HepG2 (cell line): ENCODE measurements around the gene CNOT6. TPM values are rescaled to one million over a fixed set of nuclear protein-coding genes. Genes with fewer than 3 reads are reported as not detected.

Experiments used
- ATAC-seq: fragments of 200-7000 bp; cut with Tn5 transposase; 3 replicates; pipeline ENCODE4 v1.9.1; 2020; ENCODE audit warnings: mild to moderate bottlenecking, moderate library complexity
- BruUV-seq: library from RNA; stranded (reverse); fragments of 400-500 nt; replicated peaks from 2 replicates; lab custom pipeline; 2021; lab: Mats Ljungman, UMichigan
- CTCF ChIA-PET: fragments of 300-600 bp; formaldehyde crosslinking; extraction: SDS; loops from one replicate; lab custom pipeline; 2021; ENCODE audit warnings: low total read pairs, inconsistent platforms, low intra/inter-chr PET ratio; lab: Yijun Ruan, JAX
- POLR2A ChIA-PET: fragments of 350-600 bp; sonication (Branson Sonifier 250); formaldehyde crosslinking; loops from one replicate; lab custom pipeline; 2020; ENCODE audit warnings: antibody characterized with exemption, inconsistent platforms; lab: Yijun Ruan, JAX
- DNase-seq: peaks from one replicate; pipeline ENCODE4 v3.0.0-alpha.2; 2015; ENCODE audit warnings: low spot score
- FAIRE-seq: peaks from 3 replicates; lab custom pipeline; 2011; peaks lifted over from hg19 to GRCh38; lab: Jason Lieb, UNC
- H2AFZ ChIP-seq: one replicate; pipeline ENCODE4 v1.6.1; 2011; ENCODE audit warnings: low read length, inconsistent platforms
- H3K27ac ChIP-seq: fragments of 300-600 bp; 3 replicates; pipeline ENCODE4 v1.8.0; 2011; ENCODE audit warnings: mixed run types, mild to moderate bottlenecking, mixed read lengths, low read length, inconsistent platforms; ENCODE audit not compliant: insufficient read depth; ENCODE audit errors: extremely low read length
- H3K27me3 ChIP-seq, 2 experiments: fragments of 200-600 bp in 1 of 2; 2 replicates in 1 of 2; 3 replicates in 1 of 2; pipeline versions ENCODE4 v1.6.0 to v1.8.0; 2011; ENCODE audit warnings: low read length in 2 of 2, mild to moderate bottlenecking in 2 of 2, moderate library complexity in 2 of 2, inconsistent platforms in 1 of 2; ENCODE audit not compliant: insufficient read depth in 2 of 2, control insufficient read depth in 1 of 2
- H3K36me3 ChIP-seq, 2 experiments: fragments of 200-600 bp in 1 of 2; replicated peaks in 1 of 2; 2 replicates in 1 of 2; 3 replicates in 1 of 2; pipeline versions ENCODE4 v1.5.1 to v1.8.0; 2011; ENCODE audit warnings: low read length in 2 of 2, inconsistent platforms in 1 of 2; ENCODE audit not compliant: insufficient read depth in 2 of 2, control insufficient read depth in 1 of 2
- H3K4me1 ChIP-seq: 2 replicates; pipeline ENCODE4 v1.5.1; 2012; ENCODE audit warnings: low read length, inconsistent platforms; ENCODE audit not compliant: insufficient read depth
- H3K4me2 ChIP-seq: 2 replicates; pipeline ENCODE4 v1.6.0; 2011; ENCODE audit warnings: low read depth, low read length, inconsistent platforms
- H3K4me3 ChIP-seq, 3 experiments: fragments of 200-600 bp in 1 of 3; sonication (generic), shearing (Covaris generic) in 1 of 3; replicated peaks in 1 of 3; 2 replicates each; pipeline ENCODE4 v1.5.1; 2011 to 2016; ENCODE audit warnings: low read length in 3 of 3, inconsistent platforms in 2 of 3, low read depth in 2 of 3, mild to moderate bottlenecking in 2 of 3, control low read depth in 1 of 3, mixed read lengths in 1 of 3; ENCODE audit not compliant: insufficient read depth in 1 of 3
- H3K79me2 ChIP-seq: one replicate; pipeline ENCODE4 v1.6.1; 2011; ENCODE audit warnings: low read length, inconsistent platforms; ENCODE audit not compliant: insufficient read depth
- H3K9ac ChIP-seq: 2 replicates; pipeline ENCODE4 v1.6.0; 2011; ENCODE audit warnings: mild to moderate bottlenecking, low read depth, low read length, inconsistent platforms; ENCODE audit not compliant: insufficient read depth
- H3K9me3 ChIP-seq: 2 replicates; pipeline ENCODE4 v1.5.1; 2012; ENCODE audit warnings: mild to moderate bottlenecking, low read length
- H4K20me1 ChIP-seq: 2 replicates; pipeline ENCODE4 v1.6.0; 2011; ENCODE audit warnings: inconsistent platforms, mild to moderate bottlenecking, low read length, moderate library complexity; ENCODE audit not compliant: insufficient read depth
- PBX2 ChIP-seq: IDR thresholded peaks from 2 replicates; pipeline ENCODE4 v1.6.1; 2016; ENCODE audit warnings: control low read depth
- SNAPC5 ChIP-seq: sonication (generic); formaldehyde crosslinking; IDR thresholded peaks from 2 replicates; pipeline ENCODE4 v1.8.1; 2023; ENCODE audit warnings: mild to moderate bottlenecking, missing genetic modification reagents, borderline replicate concordance
- TOPORS ChIP-seq: sonication (generic); formaldehyde crosslinking; IDR thresholded peaks from 2 replicates; pipeline ENCODE4 v1.8.0; 2023; ENCODE audit warnings: mild to moderate bottlenecking, missing genetic modification reagents
- YY1 ChIP-seq: IDR thresholded peaks from 2 replicates; pipeline ENCODE4 v1.6.1; 2011; ENCODE audit warnings: low read length, low read depth, moderate library complexity, mild to moderate bottlenecking; ENCODE audit not compliant: insufficient read depth, insufficient replicate concordance
- ZNF260 ChIP-seq: sonication (generic); formaldehyde crosslinking; IDR thresholded peaks from 2 replicates; pipeline ENCODE4 v1.4.0; 2020; ENCODE audit warnings: missing genetic modification reagents, low read depth, mild to moderate bottlenecking, borderline replicate concordance
- ZNF264 ChIP-seq: sonication (generic); formaldehyde crosslinking; IDR thresholded peaks from 2 replicates; pipeline ENCODE4 v1.4.0; 2020; ENCODE audit warnings: missing genetic modification reagents
- ZNF720 ChIP-seq: sonication (generic); formaldehyde crosslinking; IDR thresholded peaks from 2 replicates; pipeline ENCODE4 v1.4.0; 2020; ENCODE audit warnings: missing genetic modification reagents
- WGBS: methylation state at CpG from one replicate; pipeline ENCODE4 v1.1.6; 2017; ENCODE audit warnings: low lambda C conversion rate; 5-methylcytosine and 5-hydroxymethylcytosine counted together
- in situ Hi-C: cut with HindIII; loops from 2 replicates; pipeline ENCODE4 v1.10.0; 2017; ENCODE audit warnings: low pct_unique_long_range_greater_than_20kb; ENCODE audit not compliant: extremely low pct_ligation_motif_present
- intact Hi-C: fragments of 100-400 bp; cut with micrococcal nuclease; formaldehyde crosslinking; loops from one replicate; pipeline ENCODE4 v1.10.0; 2022; ENCODE audit not compliant: unreplicated experiment
- polyA plus RNA-seq, 8 experiments: library from polyadenylated mRNA; depleted of rRNA in 3 of 8; stranded (reverse) in 7 of 8; unstranded in 1 of 8; fragments of >200 nt; fragmentation: Illumina TruSeq in 4 of 8; extraction: Trizol in 4 of 8; gene quantifications; 2 replicates each; pipeline versions ENCODE4 v1.2.1 to v1.2.3, GENCODE V29; 2011 to 2016; ENCODE audit warnings: low read depth in 4 of 8, missing spikeins in 1 of 8, mixed read lengths in 1 of 8; ENCODE audit not compliant: insufficient read depth in 1 of 8
- total RNA-seq, 5 experiments: library from RNA; depleted of rRNA; stranded (reverse); fragments of >200 nt; fragmentation: Illumina TruSeq; extraction: Trizol; gene quantifications; 2 replicates each; pipeline ENCODE4 v1.2.3, GENCODE V29; 2016; ENCODE audit warnings: low read depth in 1 of 5

CNOT6 gene
- total and polyA plus RNA-seq, 2 of the 13 experiments (the other 11 are each of a cell fraction or from before 2014, with no cell fraction given): 8.8 to 9.1 TPM

DNA sequence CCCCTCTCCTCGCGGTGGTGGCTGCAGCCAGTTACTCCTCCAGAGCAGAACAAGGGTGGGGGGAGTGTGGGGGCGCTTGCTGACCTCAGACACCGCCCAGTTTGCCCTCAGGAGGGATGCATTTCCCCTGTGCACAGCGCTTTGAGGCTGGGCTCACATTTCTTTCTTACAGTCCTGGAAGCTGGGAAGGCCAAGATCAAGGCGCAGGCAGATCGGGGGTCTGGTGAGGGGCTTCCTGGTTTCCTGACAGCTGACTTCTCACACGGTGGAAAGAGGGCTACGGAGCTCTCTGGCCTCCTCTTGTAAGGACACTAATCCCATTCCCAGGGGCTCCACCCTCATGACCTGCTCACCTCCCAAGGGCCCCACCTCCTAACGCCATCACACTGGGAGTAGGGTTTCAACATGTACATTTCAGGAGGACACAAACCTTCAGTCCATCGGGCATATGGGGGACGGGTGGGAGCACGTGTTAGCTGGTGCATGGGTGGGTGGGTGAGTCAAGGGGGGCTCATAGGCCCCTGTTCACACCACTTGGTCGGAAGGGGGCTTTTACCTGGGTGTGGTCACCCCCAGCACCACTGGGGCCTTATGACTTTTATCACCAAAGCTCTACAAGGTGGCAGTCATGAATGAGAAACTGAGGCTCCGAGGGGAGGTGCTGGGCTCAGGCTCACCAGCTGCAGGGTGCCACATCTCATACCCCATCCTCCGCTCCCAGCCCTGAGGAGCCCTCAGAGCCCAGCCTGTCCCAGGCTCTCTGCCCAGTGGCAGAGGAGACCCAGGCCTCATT, 104.8 kb downstream of the CNOT6 start:
- Histone ChIP-seq H3K79me2 (no peaks in the 10 kb centered on the region), H3K4me1 (peaks cover 6% of the 10 kb centered on the region; the same call in 1 of the 2 replicates), H3K9me3 (no peaks in the 10 kb centered on the region), H3K9ac (no peak overlapping the region), H3K36me3 (no peaks in the 10 kb centered on the region), H3K4me3 (no peak overlapping the region), H3K27ac (no peak overlapping the region), H3K4me2 (no peak overlapping the region), H2AFZ (no peak overlapping the region), H3K27me3 (peaks cover 19 to 51% of the 10 kb centered on the region in 2 experiments; a peak in 4 of 5 replicates), H4K20me1 (no peaks in the 10 kb centered on the region; the same call in 1 of the 2 replicates)
- ATAC-seq (no peak), DNase-seq (no peak), FAIRE-seq (no peak)
- WGBS: 34% methylated on average over 9 of the region's 16 CpGs
- POLR2A ChIA-PET: no interaction called here
- BruUV-seq: no TSS peak
- in situ Hi-C loops (no loop called here), intact Hi-C loops (no loop called here)
- CTCF ChIA-PET: no interaction called here
- no peak for TF ChIP-seq TOPORS
- TF ChIP-seq SNAPC5 (CRISPR knock-in tag): no peak
- no peak for TF ChIP-seq ZNF720 (CRISPR knock-in tag)
- TF ChIP-seq PBX2 (CRISPR knock-in tag): no peak
- TF ChIP-seq ZNF264 (CRISPR knock-in tag): 0 out of 2 replicates have a peak, but pooled peaks have one; percentile 64
- TF ChIP-seq ZNF260: no peak
- TF ChIP-seq YY1: no peak
